GM21390 (cell line): ENCODE data around the gene OSGEP.

Experiments used
- ATAC-seq: cut with Tn5 transposase; IDR thresholded peaks from one replicate; pipeline ENCODE4 v1.9.1; 2021; ENCODE audit not compliant: unreplicated experiment

OSGEP gene

GRCh38 chr14:20400589-20400964 lies 54.0 kb downstream of the OSGEP start:
- no peak for ATAC-seq

- no peak for ATAC-seq
These were observed 57.1 kb downstream of the OSGEP start for GRCh38 chr14:20397511-20397910.
